K562 (cell line): ENCODE measurements around the gene SBDS. TPM values are rescaled to one million over a fixed set of nuclear protein-coding genes. Genes with fewer than 3 reads are reported as not detected.
"Not testable (repeated sequence)": the region's sequence is repeated elsewhere in the genome, so short reads cannot be mapped to it uniquely, and the experiment has no call there.

Experiments
- CCNT2 ChIP-seq: IDR thresholded peaks from 2 replicates; pipeline ENCODE4 v1.6.1; 2011; ENCODE audit warnings: borderline replicate concordance, low read depth, mild to moderate bottlenecking, moderate library complexity, mixed read lengths, low read length; ENCODE audit not compliant: insufficient read length; ENCODE audit errors: extremely low read depth
- ESRRA ChIP-seq: fragments of 450-650 bp; IDR thresholded peaks from 2 replicates; pipeline ENCODE4 v1.6.1; 2014; ENCODE audit warnings: low read depth, mild to moderate bottlenecking, moderate library complexity, borderline replicate concordance
- FOXP1 ChIP-seq: sonication (generic); formaldehyde crosslinking; IDR thresholded peaks from 2 replicates; pipeline ENCODE4 v1.8.0; 2022; ENCODE audit warnings: mild to moderate bottlenecking, missing genetic modification reagents
- GABPB1 ChIP-seq: sonication (generic); formaldehyde crosslinking; IDR thresholded peaks from 2 replicates; pipeline ENCODE4 v1.8.0; 2022; ENCODE audit warnings: mild to moderate bottlenecking, missing genetic modification reagents
- POLR2G ChIP-seq: fragments of 200-400 bp; formaldehyde crosslinking; IDR thresholded peaks from 2 replicates; pipeline ENCODE4 v1.6.1; 2017; ENCODE audit warnings: low read depth, mild to moderate bottlenecking, antibody characterized with exemption, low read length, moderate library complexity
- RBBP5 ChIP-seq: fragments of 200-600 bp; sonication (generic); IDR thresholded peaks from 2 replicates; pipeline ENCODE4 v1.6.1; 2012; ENCODE audit warnings: borderline replicate concordance, mild to moderate bottlenecking, low read length, control low read depth, inconsistent platforms; ENCODE audit not compliant: insufficient read depth, poor library complexity, severe bottlenecking
- SMAD3 ChIP-seq: fragments of 450-650 bp; formaldehyde crosslinking; conservative IDR thresholded peaks from 2 replicates; pipeline ENCODE4 v1.4.0; 2020; ENCODE audit warnings: mild to moderate bottlenecking
- TBP ChIP-seq: optimal IDR thresholded peaks from 2 replicates; pipeline ENCODE3; 2011; ENCODE audit warnings: low read depth, low read length, improper control_type of control experiment
- TEAD1 ChIP-seq, 2 experiments: fragments of 450-650 bp in 1 of 2; sonication (generic) in 1 of 2; formaldehyde crosslinking; IDR thresholded peaks; 2 replicates each; pipeline versions ENCODE4 v1.4.0 to v1.8.0; 2020 to 2022; ENCODE audit warnings: mild to moderate bottlenecking in 2 of 2, missing genetic modification reagents in 1 of 2
- TOE1 ChIP-seq, 2 experiments: fragments of 450-650 bp in 1 of 2; sonication (generic) in 1 of 2; formaldehyde crosslinking in 1 of 2; IDR thresholded peaks; 2 replicates each; pipeline versions ENCODE4 v1.7.1 to v1.8.0; 2016 to 2022; ENCODE audit warnings: borderline replicate concordance in 2 of 2, mild to moderate bottlenecking in 2 of 2, antibody characterized with exemption in 1 of 2, inconsistent platforms in 1 of 2, low read depth in 1 of 2, missing genetic modification reagents in 1 of 2, moderate library complexity in 1 of 2
- YY1 ChIP-seq, 3 experiments: IDR thresholded peaks; 2 replicates each; pipeline ENCODE4 v1.6.1; 2011; ENCODE audit warnings: low read length in 2 of 3, mild to moderate bottlenecking in 2 of 3, moderate library complexity in 2 of 3, borderline replicate concordance in 1 of 3, control low read depth in 1 of 3, low read depth in 1 of 3; ENCODE audit not compliant: insufficient read depth in 3 of 3, insufficient replicate concordance in 2 of 3, control insufficient read depth in 1 of 3, insufficient read length in 1 of 3; ENCODE audit errors: extremely low read depth in 1 of 3
- polyA plus RNA-seq, 8 experiments: library from polyadenylated mRNA; depleted of rRNA in 4 of 8; stranded (reverse) in 5 of 8; unstranded in 3 of 8; fragments of >200 nt; fragmentation: Nextera tagmentation in 2 of 8; fragmentation: Illumina TruSeq in 1 of 8; extraction: Ambion mirVana in 2 of 8; extraction: Trizol in 1 of 8; gene quantifications; 2 replicates each; pipeline versions ENCODE4 v1.2.1 to v1.2.3, GENCODE V29; 2011 to 2014; ENCODE audit warnings: inconsistent platforms in 1 of 8, missing spikeins in 1 of 8
- total RNA-seq, 7 experiments: library from RNA; depleted of rRNA in 6 of 7; stranded (reverse); fragments of >200 nt in 6 of 7; fragmentation: Illumina TruSeq in 2 of 7; extraction: Trizol in 2 of 7; gene quantifications; 2 replicates each; pipeline versions ENCODE4 v1.2.1 to v1.2.3, GENCODE V29; 2011 to 2021; ENCODE audit warnings: low replicate concordance in 1 of 7
- TF ChIP-seq, protein P1 (sequence below): sonication (generic); formaldehyde crosslinking; IDR thresholded peaks from 2 replicates; pipeline ENCODE4 v1.8.1; 2023; ENCODE audit warnings: mild to moderate bottlenecking, missing genetic modification reagents, moderate library complexity
- TF ChIP-seq, protein P2 (sequence below): sonication (generic); formaldehyde crosslinking; IDR thresholded peaks from 2 replicates; pipeline ENCODE4 v1.8.0; 2022; ENCODE audit warnings: mild to moderate bottlenecking, missing genetic modification reagents
- TF ChIP-seq, protein P3 (sequence below), 2 experiments: IDR thresholded peaks; 2 replicates each; pipeline ENCODE4 v1.6.1; 2012; ENCODE audit warnings: improper control_type of control experiment in 2 of 2, low read depth in 2 of 2, low read length in 2 of 2, borderline replicate concordance in 1 of 2
- TF ChIP-seq, protein P4 (sequence below): fragments of 450-650 bp; IDR thresholded peaks from 2 replicates; pipeline ENCODE4 v1.6.1; 2016; ENCODE audit warnings: antibody characterized with exemption
- TF ChIP-seq, protein P5 (sequence below): fragments of 450-650 bp; IDR thresholded peaks from 2 replicates; pipeline ENCODE4 v1.6.1; 2016

The SBDS gene
- total and polyA plus RNA-seq, 9 of the 15 experiments (the other 6 are each of a cell fraction or from before 2014, with no cell fraction given): 105 to 174 (median 117) TPM

DNA sequence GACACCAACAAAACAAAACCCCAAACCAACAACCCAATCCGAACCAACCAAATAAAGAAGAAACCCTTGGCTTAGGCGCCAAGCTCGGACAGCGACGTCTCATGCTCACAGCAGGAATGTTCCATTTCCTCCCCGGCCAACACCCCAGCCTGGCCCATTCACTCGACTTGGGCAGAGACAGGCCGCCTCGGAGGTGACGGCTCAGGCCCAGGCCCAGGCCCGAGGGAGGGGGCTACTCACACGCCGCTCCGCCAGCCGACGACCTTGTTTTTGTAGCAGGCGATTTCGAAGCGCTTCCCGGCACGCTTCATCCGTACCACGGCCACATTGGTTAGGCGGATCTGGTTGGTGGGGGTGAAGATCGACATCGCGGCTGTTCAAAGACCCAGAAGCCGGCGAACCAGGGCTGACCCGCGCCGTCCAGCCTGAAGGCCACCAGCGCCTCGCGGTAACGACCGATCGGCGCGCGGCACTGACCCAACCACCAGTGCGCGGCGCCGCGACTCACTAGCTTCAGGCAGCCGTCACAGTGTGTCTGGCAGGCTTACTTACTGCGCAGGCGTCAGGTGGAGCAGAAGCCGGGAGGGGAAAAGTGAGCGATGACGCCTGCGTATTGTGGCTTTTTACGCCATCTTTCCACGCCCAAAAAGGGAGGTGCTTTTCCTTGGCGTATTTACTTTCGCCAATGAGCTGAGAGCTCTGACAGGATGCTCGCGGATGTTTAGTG lies at the start of gene SBDS (continued):
- TF ChIP-seq, protein P1, sequence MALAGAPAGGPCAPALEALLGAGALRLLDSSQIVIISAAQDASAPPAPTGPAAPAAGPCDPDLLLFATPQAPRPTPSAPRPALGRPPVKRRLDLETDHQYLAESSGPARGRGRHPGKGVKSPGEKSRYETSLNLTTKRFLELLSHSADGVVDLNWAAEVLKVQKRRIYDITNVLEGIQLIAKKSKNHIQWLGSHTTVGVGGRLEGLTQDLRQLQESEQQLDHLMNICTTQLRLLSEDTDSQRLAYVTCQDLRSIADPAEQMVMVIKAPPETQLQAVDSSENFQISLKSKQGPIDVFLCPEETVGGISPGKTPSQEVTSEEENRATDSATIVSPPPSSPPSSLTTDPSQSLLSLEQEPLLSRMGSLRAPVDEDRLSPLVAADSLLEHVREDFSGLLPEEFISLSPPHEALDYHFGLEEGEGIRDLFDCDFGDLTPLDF (CRISPR knock-in tag): peak; percentile 77; the same call in 1 of the 2 replicates
- TF ChIP-seq RBBP5 (peak; percentile 85), FOXP1 (CRISPR knock-in tag) (peak; percentile 13; the same call in 1 of the 2 replicates), TEAD1 (CRISPR knock-in tag; IDR thresholded peaks at IDR 0.05) (peak in 1 of 2 experiments; percentile 85; a peak in 2 of 4 replicates), SMAD3 (CRISPR knock-in tag) (0 out of 2 replicates have a peak, but pooled peaks have one; percentile 26), ESRRA (peak; percentile 79), POLR2G (peak; percentile 97), TBP (peak; percentile 45), CCNT2 (peak; percentile 54), GABPB1 (CRISPR knock-in tag) (peak; percentile 83), TOE1 (IDR thresholded peaks at IDR 0.05; ENCODE audit: borderline replicate concordance) (peak; percentile 62), YY1 (IDR thresholded peaks at IDR 0.05; ENCODE audit: borderline replicate concordance in 1 of 3, control insufficient read depth in 1 of 3, extremely low read depth in 1 of 3, insufficient read depth in 3 of 3, insufficient read length in 1 of 3, insufficient replicate concordance in 2 of 3, low read depth in 1 of 3, low read length in 2 of 3) (peak; percentile 15 to 76 (median 63))
- TF ChIP-seq, protein P2, sequence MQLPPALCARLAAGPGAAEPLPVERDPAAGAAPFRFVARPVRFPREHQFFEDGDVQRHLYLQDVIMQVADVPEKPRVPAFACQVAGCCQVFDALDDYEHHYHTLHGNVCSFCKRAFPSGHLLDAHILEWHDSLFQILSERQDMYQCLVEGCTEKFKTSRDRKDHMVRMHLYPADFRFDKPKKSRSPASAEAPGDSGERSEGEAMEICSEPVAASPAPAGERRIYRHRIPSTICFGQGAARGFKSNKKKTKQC: peak; percentile 70
- TF ChIP-seq, protein P3, sequence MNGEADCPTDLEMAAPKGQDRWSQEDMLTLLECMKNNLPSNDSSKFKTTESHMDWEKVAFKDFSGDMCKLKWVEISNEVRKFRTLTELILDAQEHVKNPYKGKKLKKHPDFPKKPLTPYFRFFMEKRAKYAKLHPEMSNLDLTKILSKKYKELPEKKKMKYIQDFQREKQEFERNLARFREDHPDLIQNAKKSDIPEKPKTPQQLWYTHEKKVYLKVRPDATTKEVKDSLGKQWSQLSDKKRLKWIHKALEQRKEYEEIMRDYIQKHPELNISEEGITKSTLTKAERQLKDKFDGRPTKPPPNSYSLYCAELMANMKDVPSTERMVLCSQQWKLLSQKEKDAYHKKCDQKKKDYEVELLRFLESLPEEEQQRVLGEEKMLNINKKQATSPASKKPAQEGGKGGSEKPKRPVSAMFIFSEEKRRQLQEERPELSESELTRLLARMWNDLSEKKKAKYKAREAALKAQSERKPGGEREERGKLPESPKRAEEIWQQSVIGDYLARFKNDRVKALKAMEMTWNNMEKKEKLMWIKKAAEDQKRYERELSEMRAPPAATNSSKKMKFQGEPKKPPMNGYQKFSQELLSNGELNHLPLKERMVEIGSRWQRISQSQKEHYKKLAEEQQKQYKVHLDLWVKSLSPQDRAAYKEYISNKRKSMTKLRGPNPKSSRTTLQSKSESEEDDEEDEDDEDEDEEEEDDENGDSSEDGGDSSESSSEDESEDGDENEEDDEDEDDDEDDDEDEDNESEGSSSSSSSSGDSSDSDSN (IDR thresholded peaks at IDR 0.05; ENCODE audit: borderline replicate concordance in 1 of 2, low read depth in 2 of 2, low read length in 2 of 2): peak; percentile 68 to 79; a peak in 1 of 4 replicates
- TF ChIP-seq, protein P4, sequence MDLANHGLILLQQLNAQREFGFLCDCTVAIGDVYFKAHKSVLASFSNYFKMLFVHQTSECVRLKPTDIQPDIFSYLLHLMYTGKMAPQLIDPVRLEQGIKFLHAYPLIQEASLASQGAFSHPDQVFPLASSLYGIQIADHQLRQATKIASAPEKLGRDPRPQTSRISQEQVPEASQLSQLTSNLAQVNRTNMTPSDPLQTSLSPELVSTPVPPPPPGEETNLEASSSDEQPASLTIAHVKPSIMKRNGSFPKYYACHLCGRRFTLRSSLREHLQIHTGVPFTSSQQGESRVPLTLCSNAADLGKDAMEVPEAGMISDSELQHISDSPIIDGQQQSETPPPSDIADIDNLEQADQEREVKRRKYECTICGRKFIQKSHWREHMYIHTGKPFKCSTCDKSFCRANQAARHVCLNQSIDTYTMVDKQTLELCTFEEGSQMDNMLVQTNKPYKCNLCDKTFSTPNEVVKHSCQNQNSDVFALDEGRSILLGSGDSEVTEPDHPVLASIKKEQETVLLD: peak; percentile 94
- TF ChIP-seq, protein P5, sequence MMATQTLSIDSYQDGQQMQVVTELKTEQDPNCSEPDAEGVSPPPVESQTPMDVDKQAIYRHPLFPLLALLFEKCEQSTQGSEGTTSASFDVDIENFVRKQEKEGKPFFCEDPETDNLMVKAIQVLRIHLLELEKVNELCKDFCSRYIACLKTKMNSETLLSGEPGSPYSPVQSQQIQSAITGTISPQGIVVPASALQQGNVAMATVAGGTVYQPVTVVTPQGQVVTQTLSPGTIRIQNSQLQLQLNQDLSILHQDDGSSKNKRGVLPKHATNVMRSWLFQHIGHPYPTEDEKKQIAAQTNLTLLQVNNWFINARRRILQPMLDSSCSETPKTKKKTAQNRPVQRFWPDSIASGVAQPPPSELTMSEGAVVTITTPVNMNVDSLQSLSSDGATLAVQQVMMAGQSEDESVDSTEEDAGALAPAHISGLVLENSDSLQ: peak; percentile 80
- TF ChIP-seq TOE1 (CRISPR knock-in tag; IDR thresholded peaks at IDR 0.05; ENCODE audit: borderline replicate concordance, low read depth): not testable (repeated sequence)
